PC-9 (cell line): ENCODE data around the gene ADARB2.

ENCODE experiments used
- EZH2 ChIP-seq: fragments of 200-600 bp; sonication (generic); IDR thresholded peaks from 2 replicates; pipeline ENCODE4 v1.8.0; 2017; ENCODE audit warnings: antibody characterized with exemption, low read depth
- TF ChIP-seq, protein P1 (sequence below): fragments of 200-600 bp; sonication (generic); conservative IDR thresholded peaks from 2 replicates; pipeline ENCODE4 v1.6.1; 2017; ENCODE audit warnings: mixed run types, antibody characterized with exemption, mild to moderate bottlenecking, moderate library complexity

DNA sequence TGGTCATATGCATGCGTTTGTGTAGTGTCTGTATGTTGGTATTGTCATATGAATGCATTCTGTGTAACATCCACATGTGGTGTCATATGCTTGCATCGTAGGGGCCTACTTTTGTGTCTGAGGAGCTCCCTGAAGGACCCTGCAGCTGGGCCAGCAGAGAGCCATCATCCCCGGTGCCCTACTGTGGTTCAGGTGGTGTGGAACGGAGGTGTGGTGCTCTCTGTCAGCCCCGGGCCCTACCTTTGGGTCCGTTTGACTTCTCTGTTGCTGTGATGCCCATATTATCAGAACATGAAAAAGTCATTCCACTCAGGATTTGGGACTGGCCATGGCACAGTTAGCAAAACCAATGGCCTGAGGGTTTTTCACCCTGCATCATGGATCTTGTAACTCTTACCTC lies 217.9 kb downstream of the ADARB2 start:
- TF ChIP-seq, protein P1, sequence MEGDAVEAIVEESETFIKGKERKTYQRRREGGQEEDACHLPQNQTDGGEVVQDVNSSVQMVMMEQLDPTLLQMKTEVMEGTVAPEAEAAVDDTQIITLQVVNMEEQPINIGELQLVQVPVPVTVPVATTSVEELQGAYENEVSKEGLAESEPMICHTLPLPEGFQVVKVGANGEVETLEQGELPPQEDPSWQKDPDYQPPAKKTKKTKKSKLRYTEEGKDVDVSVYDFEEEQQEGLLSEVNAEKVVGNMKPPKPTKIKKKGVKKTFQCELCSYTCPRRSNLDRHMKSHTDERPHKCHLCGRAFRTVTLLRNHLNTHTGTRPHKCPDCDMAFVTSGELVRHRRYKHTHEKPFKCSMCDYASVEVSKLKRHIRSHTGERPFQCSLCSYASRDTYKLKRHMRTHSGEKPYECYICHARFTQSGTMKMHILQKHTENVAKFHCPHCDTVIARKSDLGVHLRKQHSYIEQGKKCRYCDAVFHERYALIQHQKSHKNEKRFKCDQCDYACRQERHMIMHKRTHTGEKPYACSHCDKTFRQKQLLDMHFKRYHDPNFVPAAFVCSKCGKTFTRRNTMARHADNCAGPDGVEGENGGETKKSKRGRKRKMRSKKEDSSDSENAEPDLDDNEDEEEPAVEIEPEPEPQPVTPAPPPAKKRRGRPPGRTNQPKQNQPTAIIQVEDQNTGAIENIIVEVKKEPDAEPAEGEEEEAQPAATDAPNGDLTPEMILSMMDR: no peak
- TF ChIP-seq EZH2: no peak
